Spinal cord (tissue), 10 donors: ENCODE measurements around the gene EFNA5. TPM values are rescaled to one million over a fixed set of nuclear protein-coding genes. Genes with fewer than 3 reads are reported as not detected.

Experiments
- DNase-seq, 6 donors: peaks; one replicate each; pipeline versions ENCODE4 v3.0.0 to v3.0.0-alpha.2; 2013 to 2015; ENCODE audit warnings: low spot score in 6 of 6, low read depth in 4 of 6
- H3K27ac ChIP-seq: one replicate; pipeline ENCODE4 v1.5.1; 2013; ENCODE audit warnings: low read depth, low read length, control low read depth
- H3K27me3 ChIP-seq: one replicate; pipeline ENCODE4 v1.6.1; 2013; ENCODE audit warnings: low read length; ENCODE audit not compliant: control insufficient read depth, insufficient read depth
- H3K36me3 ChIP-seq: one replicate; pipeline ENCODE4 v1.6.1; 2013; ENCODE audit warnings: low read length; ENCODE audit not compliant: control insufficient read depth, insufficient read depth
- H3K4me1 ChIP-seq: one replicate; pipeline ENCODE4 v1.6.1; 2013; ENCODE audit warnings: low read length; ENCODE audit not compliant: control insufficient read depth, insufficient read depth
- H3K4me3 ChIP-seq: one replicate; pipeline ENCODE4 v1.5.1; 2013; ENCODE audit warnings: low read depth, low read length, control low read depth
- H3K9me3 ChIP-seq: one replicate; pipeline ENCODE4 v1.6.1; 2013; ENCODE audit warnings: low read length; ENCODE audit not compliant: control insufficient read depth, insufficient read depth
- WGBS: methylation state at CpG from one replicate; pipeline ENCODE4 v1.1.5; 2013; ENCODE audit warnings: missing lambda C conversion rate; ENCODE audit not compliant: insufficient coverage; 5-methylcytosine and 5-hydroxymethylcytosine counted together
- polyA plus RNA-seq, 2 donors: library from polyadenylated mRNA; unstranded; fragments of 120-200 nt; gene quantifications; one replicate each; pipeline ENCODE4 v1.2.1, GENCODE V29; 2013; ENCODE audit not compliant: insufficient read length in 2 of 2
- total RNA-seq, 2 donors: library from RNA; depleted of rRNA in 1 of 2; stranded (reverse); fragments of 120-200 nt in 1 of 2; fragments of >200 nt in 1 of 2; gene quantifications; one replicate each; pipeline versions ENCODE4 v1.2.3 to v1.2.4, GENCODE V29; 2013 to 2014
- donor health status: healthy.

EFNA5 gene
- total and polyA plus RNA-seq, 4 donors: 11.7 to 17.7 (median 17.1) TPM

- no peaks in the 10 kb centered on the region for H3K4me1 ChIP-seq
- H3K9me3 ChIP-seq: no peaks in the 10 kb centered on the region
- no peaks in the 10 kb centered on the region for H3K27me3 ChIP-seq
- H3K27ac ChIP-seq: no peak overlapping the region
- 100% methylated on average over 2 of the region's 6 CpGs for WGBS
- H3K36me3 ChIP-seq: no peaks in the 10 kb centered on the region
- no peak for DNase-seq
- no peak overlapping the region for H3K4me3 ChIP-seq
These were observed 69.7 kb downstream of the EFNA5 start for GRCh38 chr5:107601076-107601475.

- H3K27ac ChIP-seq: no peak overlapping the region
- WGBS: 63% methylated on average over 1 of the region's 4 CpGs
- no peak for DNase-seq
- H3K36me3 ChIP-seq: no peaks in the 10 kb centered on the region
- H3K9me3 ChIP-seq: no peaks in the 10 kb centered on the region
- no peak overlapping the region for H3K4me3 ChIP-seq
- no peaks in the 10 kb centered on the region for H3K27me3 ChIP-seq
- no peaks in the 10 kb centered on the region for H3K4me1 ChIP-seq
These were observed 71.8 kb downstream of the EFNA5 start for GRCh38 chr5:107598958-107599357.

- H3K9me3 ChIP-seq: no peaks in the 10 kb centered on the region
- WGBS: no CpG with 5 or more reads among the region's 3 CpGs
- no peak overlapping the region for H3K4me3 ChIP-seq
- H3K4me1 ChIP-seq: no peaks in the 10 kb centered on the region
- no peaks in the 10 kb centered on the region for H3K27me3 ChIP-seq
- no peak overlapping the region for H3K27ac ChIP-seq
- no peak for DNase-seq
- H3K36me3 ChIP-seq: no peaks in the 10 kb centered on the region
These were observed 72.9 kb downstream of the EFNA5 start for GRCh38 chr5:107597803-107598202.

GRCh38 chr5:107597247-107597646 is 73.5 kb downstream of the EFNA5 start:
- 88% methylated on average over 1 of the region's 3 CpGs for WGBS
- DNase-seq: peak in 1 of 6 donors; percentile 58

GRCh38 chr5:107594253-107595045 is 76.3 kb downstream of the EFNA5 start:
- WGBS: 74% methylated on average over 3 of the region's 4 CpGs
- Histone ChIP-seq H3K4me3 (no peak overlapping the region), H3K9me3 (no peaks in the 10 kb centered on the region), H3K36me3 (no peaks in the 10 kb centered on the region), H3K27ac (no peak overlapping the region), H3K27me3 (no peaks in the 10 kb centered on the region), H3K4me1 (no peaks in the 10 kb centered on the region)
- no peak for DNase-seq

More at GRCh38 chr5:107597247-107597646, 73.5 kb downstream of the EFNA5 start:
- Histone ChIP-seq H3K4me3 (no peak overlapping the region), H3K27ac (no peak overlapping the region), H3K36me3 (no peaks in the 10 kb centered on the region), H3K9me3 (no peaks in the 10 kb centered on the region), H3K4me1 (no peaks in the 10 kb centered on the region), H3K27me3 (no peaks in the 10 kb centered on the region)

- Histone ChIP-seq H3K4me3 (no peak overlapping the region), H3K36me3 (no peaks in the 10 kb centered on the region), H3K27me3 (no peaks in the 10 kb centered on the region), H3K9me3 (no peaks in the 10 kb centered on the region), H3K4me1 (no peaks in the 10 kb centered on the region), H3K27ac (no peak overlapping the region)
- 64% methylated on average over 3 of the region's 3 CpGs for WGBS
- DNase-seq: peak in 1 of 6 donors; percentile 73
These were observed 77.7 kb downstream of the EFNA5 start for GRCh38 chr5:107593009-107593408.

- no peaks in the 10 kb centered on the region for H3K27me3 ChIP-seq
- H3K27ac ChIP-seq: peak overlapping the region; percentile 18
- H3K4me3 ChIP-seq: no peak overlapping the region
- no peaks in the 10 kb centered on the region for H3K36me3 ChIP-seq
- H3K9me3 ChIP-seq: no peaks in the 10 kb centered on the region
- 90% methylated on average over 2 of the region's 7 CpGs for WGBS
- peak in 1 of 6 donors; percentile 39 for DNase-seq
- H3K4me1 ChIP-seq: no peaks in the 10 kb centered on the region
These were observed 78.2 kb downstream of the EFNA5 start for GRCh38 chr5:107592515-107592914.

GRCh38 chr5:107590686-107591085 is 80.1 kb downstream of the EFNA5 start:
- Histone ChIP-seq H3K4me1 (no peaks in the 10 kb centered on the region), H3K27ac (no peak overlapping the region), H3K9me3 (no peaks in the 10 kb centered on the region), H3K4me3 (no peak overlapping the region), H3K36me3 (no peaks in the 10 kb centered on the region), H3K27me3 (no peaks in the 10 kb centered on the region)
- DNase-seq: no peak
- WGBS: no CpG with 5 or more reads among the region's 1 CpG

DNA sequence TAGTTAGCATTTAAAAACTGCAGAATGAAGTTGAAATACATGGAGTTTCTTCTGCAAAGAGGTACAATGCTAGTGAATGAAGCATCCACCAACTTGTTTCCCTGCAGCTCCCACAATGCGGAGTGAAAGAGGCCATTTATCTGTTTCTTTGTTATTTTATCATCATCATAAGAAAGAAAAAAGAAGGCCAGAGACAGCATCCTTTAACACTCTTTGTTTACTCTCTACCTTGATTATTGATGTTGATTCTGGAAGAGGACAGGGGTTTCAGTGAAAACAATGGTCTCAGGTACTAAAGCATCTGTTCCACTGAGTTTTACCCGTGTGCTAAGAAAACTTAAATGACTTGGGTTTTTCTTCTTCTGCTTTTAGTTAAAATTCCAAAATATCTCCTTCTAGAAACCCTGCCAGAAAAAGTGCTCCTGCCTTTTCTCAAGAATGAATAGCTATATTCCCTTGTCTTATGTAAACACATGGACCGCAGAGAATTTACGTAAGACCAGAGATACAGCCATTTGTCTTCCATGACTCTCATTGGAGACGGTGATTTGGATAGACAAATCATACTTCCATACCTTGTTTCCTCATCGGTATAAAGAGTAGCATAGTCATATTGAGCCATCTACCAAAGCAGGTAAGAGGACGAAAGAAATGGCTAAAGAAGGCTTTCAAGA is 81.1 kb downstream of the EFNA5 start:
- DNase-seq: no peak
- Histone ChIP-seq H3K9me3 (no peaks in the 10 kb centered on the region), H3K4me1 (no peaks in the 10 kb centered on the region), H3K36me3 (no peaks in the 10 kb centered on the region), H3K27me3 (no peaks in the 10 kb centered on the region), H3K4me3 (no peak overlapping the region), H3K27ac (no peak overlapping the region)
- WGBS: 66% methylated on average over 2 of the region's 7 CpGs

DNA sequence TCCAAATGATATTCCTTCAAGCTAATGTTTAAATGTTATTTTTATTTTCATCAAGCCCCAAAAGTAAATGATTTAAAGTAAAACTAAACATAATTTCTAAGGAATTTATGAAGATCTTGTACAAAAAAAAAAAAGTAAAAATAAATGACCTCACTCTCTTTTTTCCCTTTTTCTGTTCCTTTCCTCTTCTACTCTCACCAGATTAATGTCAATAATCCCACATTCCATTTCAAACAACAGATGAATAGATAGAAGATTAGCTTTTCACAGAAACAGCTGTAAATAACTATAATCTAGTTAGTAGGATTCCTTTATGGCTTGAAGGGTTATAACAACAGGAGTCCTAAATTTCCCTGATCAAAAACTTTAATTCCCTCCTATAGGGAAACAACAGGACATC is 88.1 kb downstream of the EFNA5 start:
- no peaks in the 10 kb centered on the region for H3K9me3 ChIP-seq
- H3K36me3 ChIP-seq: no peaks in the 10 kb centered on the region
- no peaks in the 10 kb centered on the region for H3K27me3 ChIP-seq
- no peak for DNase-seq
- H3K4me1 ChIP-seq: no peaks in the 10 kb centered on the region
- H3K27ac ChIP-seq: no peak overlapping the region
- H3K4me3 ChIP-seq: no peak overlapping the region
